HG02938 (cell line): ENCODE data around the gene SHC2.
"Not testable (repeated sequence)": the region's sequence is repeated elsewhere in the genome, so short reads cannot be mapped to it uniquely, and the experiment has no call there.

ENCODE experiments used
- ATAC-seq: cut with Tn5 transposase; IDR thresholded peaks from one replicate; pipeline ENCODE4 v1.9.1; 2021; ENCODE audit warnings: mild to moderate bottlenecking, moderate library complexity; ENCODE audit not compliant: unreplicated experiment

Gene SHC2

GRCh38 chr19:408902-409515 lies 51.8 kb downstream of the SHC2 start, which contains the start of gene C2CD4C:
C2CD4C (minus strand) TSS chr19:409147; CDS start chr19:408361, 786 bp downstream.
- no peak for ATAC-seq

GRCh38 chr19:408441-408901 lies 52.4 kb downstream of the SHC2 start:
- no peak for ATAC-seq

DNA sequence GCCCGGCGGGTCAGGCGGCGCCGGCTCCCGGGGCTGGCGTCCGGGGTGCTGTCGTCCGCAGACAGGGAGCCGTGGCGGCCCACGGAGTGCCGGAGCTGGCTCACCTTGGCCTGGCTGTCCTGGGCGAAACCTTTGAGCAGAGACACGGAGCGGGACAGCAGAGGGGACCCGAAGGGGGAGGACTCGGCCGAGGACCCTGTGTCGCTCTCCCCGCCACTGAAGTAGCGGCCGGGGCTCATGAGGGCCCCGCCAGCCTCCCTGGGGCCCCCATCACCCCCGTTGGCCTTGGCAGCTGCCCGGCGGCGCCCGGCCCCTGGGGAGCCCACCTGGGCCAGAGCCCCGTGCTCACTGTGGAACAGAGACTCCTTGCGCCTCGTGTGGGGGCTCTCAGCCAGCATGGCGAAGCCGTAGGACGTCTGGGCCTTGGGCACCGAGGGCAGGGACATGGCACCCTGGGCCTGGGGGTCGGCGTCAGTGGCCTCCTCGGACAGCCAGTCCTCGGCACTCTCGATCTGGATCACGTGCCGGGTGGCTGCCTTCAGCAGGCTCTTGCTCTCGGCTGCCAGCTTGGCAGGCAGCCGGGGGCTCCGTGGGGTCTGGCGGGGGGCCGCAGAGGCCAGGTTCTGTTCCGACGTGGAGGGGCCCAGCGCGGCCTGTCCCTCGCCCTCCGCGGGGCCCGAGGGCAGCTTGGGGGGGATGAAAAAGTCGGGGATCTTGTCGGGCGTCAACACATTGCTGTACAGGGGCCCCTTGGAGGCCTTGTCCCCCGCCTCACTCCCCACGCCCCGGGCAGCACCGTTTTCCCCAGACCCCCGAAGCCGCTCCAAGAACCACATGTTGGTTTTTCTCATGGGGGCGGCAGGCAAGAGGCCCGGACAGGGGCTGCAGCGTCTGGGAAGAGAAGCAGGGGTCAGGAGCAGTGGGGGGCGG lies 53.1 kb downstream of the SHC2 start:
- ATAC-seq, result no peak

DNA sequence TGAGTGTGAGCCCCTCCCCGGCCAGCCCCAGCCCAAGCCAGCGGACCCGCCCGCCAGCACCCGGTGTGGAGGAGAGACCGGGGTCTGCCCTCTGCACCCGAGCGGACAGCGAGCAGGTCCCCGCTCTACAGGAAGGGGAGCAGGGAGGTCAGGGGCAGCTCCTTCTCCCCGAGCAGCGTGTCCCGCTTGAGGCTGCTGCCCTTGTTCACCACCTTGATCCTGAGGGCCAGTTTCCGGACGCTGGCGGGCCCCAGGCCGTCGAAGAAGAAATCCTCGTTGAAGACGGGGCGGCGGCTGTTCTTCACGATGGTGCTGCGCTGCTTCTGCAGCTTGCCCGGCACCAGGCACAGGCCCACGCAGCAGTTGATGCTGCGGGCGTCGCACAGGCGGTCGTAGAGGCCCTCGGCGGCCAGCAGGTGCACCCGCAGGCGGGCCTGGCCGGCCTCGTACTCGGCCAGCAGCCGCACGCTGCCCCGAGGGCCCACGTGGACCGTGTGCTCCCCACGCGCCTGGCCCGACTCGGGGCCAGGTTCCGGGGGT lies 53.8 kb downstream of the SHC2 start:
- ATAC-seq, result no peak

DNA sequence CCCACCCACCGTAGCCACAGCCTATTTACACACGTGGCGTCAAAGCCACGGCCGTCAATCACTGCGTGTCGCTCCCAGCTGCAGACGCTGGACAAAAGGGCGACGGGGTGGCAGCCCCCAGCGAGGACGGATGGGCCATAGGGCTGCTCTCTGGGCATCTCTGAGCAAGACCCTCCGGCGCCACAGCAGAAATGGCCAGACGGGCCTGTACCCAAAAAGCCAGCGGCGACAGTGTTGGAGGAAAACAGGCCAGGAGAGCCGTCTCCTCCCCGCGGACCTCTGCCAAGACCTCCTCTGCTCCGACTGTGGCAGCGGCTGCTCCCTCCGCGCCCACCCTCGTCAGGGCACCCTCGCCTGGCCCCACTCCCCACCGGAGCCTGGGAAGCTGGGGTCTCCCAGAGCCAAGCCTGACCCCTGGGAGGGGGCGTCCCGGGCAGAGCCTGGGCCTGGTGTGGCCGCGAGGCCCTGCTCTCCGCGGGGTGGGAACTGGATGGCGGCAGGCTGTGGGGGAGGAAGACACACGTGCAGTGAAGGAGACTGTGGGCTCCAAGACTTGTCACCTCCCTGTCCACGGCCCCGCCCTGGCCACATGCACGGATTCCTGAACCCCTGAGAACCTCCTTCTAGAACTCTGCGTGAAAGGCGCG lies 54.6 kb downstream of the SHC2 start:
- no peak for ATAC-seq

- ATAC-seq, result no peak
Measured at GRCh38 chr19:405121-405965, 55.5 kb downstream of the SHC2 start.

GRCh38 chr19:403221-404027 lies 57.4 kb downstream of the SHC2 start:
- no peak for ATAC-seq

DNA sequence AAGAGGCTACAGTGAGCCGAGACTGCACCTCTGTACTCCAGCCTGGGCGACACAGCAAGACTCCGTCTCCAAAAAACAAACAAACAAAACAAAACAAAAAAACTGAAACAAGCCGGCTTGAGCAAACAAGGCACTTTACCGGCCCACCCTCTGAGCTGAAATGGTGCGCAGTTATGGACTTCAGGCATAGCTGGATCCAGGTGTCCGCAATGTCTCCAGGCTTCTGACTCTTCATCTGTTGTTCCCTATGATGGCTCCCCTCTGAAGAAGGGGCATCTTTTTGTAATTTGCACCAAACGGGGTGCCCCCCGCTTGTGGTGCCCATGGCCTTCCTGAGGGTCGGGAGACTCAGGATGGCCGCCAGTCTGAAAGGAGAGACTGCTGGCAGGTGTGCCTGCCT lies 58.0 kb downstream of the SHC2 start:
- no peak for ATAC-seq

GRCh38 chr19:401866-402511 lies 58.8 kb downstream of the SHC2 start:
- no peak for ATAC-seq

DNA sequence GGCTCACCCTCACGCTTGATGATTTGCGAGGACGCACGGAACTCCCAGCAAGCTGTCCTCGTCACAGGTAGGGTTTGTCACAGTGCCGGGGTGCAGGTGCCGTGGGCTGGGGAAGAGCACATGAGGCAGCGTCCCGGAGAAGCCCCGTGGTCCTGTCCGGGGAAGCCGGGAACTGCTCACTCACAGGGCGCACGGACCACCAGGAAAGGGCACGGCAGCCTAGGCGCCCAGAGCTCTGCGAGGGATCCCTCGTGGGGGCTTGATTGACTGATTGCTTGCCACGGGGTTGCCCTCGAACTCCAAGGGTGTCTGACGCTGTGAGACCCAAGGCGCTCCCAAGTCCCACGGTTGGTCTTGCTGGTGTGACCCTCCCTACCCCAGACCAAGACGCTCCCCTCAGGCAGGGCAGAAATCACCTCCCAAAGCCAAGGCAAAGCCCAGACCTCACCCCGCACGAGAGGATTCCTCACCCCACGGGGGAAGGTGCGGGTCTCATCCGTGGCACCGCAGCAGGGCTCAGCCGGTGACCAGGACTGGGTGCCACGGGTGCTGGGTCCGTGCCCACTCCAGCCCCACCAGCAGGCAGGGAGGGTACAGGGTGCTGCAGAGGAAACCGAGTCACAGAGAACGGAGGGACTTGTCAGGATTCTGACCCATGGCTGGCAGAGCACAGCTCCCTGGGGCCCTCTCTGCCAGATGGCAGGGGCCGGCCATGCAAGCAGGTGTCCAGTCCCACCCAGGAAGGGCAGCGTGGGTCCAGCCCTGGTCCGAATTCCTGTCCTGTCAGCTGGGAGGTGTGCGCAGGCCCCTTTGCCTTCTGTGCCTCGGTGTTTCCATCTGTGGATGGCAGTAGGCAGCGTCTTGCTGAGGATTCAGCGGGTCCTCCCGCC lies 59.6 kb downstream of the SHC2 start:
- no peak for ATAC-seq

DNA sequence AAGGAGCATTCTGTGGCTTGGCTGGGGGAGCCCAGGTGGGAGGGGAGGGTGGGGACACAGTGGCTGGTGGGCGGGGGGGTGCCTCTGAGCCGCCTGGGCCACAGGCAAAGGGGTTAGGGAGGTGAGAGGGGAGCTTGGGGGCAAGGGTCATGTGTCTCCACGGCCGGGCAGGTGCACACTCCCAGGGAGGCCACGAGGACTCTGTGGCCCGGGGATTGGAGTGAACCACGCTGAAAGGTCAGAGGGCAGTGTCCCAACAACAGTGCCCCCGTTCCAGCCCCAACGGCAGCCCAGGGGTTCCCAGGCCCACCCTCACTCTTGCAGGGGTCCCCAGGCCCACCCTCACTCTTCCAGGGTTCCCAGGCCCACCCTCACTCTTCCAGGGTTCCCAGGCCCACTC lies 61.5 kb downstream of the SHC2 start:
- ATAC-seq, result no peak

- no peak for ATAC-seq
Measured at GRCh38 chr19:398719-399118, 62.1 kb downstream of the SHC2 start.

DNA sequence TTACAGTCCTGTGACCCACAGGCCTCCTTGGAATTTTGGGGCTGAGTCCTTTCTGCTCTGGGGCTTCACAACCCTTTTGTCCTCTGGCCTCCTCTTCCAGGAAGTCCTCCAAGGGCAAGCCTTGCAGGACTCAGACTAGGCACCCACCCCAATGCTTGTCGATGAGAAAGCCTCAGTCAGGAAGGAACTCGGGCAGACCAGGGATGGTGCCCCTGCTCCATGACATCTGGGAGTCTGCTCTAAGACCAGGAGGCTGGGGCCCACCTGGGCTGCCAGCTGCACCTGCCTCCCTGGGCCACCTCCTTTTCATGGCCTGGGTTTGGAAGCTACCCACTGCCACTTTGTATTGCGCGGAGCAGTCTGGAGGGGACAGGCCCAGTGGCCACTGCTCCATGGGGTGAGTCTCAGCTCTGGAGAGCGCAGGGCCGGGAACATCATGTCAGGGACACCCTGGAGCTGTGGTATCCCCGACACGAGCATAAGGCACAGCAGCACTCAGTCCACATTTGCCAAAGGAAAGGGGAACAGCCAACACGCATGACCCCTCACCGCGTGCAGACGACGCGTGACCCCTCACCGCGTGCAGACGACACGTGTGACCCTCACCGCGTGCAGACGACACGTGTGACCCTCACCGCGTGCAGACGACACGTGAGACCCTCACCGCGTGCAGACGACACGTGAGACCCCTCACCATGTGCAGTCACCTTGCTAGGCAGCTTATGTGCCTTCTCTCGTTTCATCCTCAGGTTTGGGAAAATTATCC lies 62.7 kb downstream of the SHC2 start:
- ATAC-seq, result no peak

GRCh38 chr19:397321-397720 lies 63.5 kb downstream of the SHC2 start:
- no peak for ATAC-seq

DNA sequence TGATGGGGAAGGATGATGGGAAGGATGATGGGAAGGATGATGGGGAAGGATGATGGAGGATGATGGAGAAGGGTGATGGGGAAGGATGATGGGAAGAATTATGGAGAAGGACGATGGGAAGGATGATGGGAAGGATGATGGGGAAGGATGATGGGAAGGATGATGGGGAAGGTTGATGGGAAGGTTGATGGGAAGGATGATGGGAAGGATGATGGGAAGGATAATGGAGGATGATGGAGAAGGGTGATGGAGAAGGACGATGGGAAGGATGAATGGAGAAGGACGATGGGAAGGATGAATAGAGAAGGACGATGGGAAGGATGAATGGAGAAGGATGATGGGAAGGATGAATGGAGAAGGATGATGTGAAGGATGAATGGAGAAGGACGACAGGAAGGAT lies 65.4 kb downstream of the SHC2 start:
- ATAC-seq, result no peak

DNA sequence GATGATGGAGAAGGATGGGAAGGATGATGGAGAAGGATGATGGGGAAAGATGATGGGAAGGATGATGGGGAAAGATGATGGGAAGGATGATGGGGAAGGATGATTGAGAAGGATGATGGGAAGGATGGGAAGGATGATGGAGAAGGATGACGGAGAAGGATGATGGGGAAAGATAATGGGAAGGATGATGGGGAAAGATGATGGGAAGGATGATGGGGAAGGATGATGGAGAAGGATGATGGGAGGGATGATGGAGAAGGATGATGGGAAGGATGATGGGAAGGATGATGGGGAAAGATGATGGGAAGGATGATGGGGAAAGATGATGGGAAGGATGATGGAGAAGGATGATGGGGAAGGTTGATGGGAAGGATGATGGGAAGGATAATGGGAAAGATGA lies 66.0 kb downstream of the SHC2 start:
- not testable (repeated sequence) for ATAC-seq

DNA sequence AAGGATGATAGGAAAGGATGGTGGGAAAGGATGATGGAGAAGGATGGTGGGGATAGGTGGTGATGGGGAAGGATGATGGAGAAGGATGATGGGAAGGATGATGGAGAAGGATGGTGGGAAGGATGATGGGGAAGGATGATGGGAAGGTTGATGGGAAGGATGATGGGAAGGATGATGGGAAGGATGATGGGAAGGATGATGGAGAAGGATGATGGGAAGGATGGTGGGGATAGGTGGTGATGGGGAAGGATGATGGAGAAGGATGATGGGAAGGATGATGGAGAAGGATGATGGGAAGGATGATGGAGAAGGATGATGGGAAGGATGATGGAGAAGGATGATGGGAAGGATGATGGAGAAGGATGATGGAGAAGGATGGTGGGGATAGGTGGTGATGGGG lies 67.3 kb downstream of the SHC2 start:
- not testable (repeated sequence) for ATAC-seq
